ENCODE results near the gene ACP4.
"Not testable (repeated sequence)": the region's sequence is repeated elsewhere in the genome, so short reads cannot be mapped to it uniquely, and the experiment has no call there.

DNA sequence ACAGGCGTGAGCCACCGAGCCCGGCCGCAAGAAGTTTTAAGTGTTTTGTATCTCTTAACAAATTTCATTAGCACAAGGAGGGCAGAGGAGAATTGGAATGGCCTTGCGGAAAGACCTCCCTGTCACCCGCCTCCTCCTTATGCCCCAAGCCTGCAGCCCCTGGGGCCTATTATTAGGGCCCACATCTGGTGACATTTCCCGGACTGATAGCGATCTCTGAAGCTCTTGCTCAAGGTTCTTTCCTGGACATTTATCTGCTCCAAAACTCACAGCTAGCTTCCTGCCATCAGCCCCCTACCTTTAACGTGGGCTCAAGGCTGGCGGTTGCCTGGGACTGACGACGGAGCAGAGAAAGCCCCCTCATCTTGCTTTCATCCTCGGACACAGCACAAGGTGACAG is 26.7 kb upstream of the ACP4 start:
- TF ChIP-seq, protein P1, sequence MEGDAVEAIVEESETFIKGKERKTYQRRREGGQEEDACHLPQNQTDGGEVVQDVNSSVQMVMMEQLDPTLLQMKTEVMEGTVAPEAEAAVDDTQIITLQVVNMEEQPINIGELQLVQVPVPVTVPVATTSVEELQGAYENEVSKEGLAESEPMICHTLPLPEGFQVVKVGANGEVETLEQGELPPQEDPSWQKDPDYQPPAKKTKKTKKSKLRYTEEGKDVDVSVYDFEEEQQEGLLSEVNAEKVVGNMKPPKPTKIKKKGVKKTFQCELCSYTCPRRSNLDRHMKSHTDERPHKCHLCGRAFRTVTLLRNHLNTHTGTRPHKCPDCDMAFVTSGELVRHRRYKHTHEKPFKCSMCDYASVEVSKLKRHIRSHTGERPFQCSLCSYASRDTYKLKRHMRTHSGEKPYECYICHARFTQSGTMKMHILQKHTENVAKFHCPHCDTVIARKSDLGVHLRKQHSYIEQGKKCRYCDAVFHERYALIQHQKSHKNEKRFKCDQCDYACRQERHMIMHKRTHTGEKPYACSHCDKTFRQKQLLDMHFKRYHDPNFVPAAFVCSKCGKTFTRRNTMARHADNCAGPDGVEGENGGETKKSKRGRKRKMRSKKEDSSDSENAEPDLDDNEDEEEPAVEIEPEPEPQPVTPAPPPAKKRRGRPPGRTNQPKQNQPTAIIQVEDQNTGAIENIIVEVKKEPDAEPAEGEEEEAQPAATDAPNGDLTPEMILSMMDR (IDR thresholded peaks at IDR 0.05; ENCODE audit: low read length) = not testable (repeated sequence)
- not testable (repeated sequence) for TF ChIP-seq EZH2 (IDR thresholded peaks at IDR 0.05; ENCODE audit: borderline replicate concordance, low read length)

Data from OCI-LY1 (cell line).